GM19438 (cell line): ENCODE data around the gene GALNS.
"Not testable (repeated sequence)": the region's sequence is repeated elsewhere in the genome, so short reads cannot be mapped to it uniquely, and the experiment has no call there.

ENCODE experiments used
- ATAC-seq: cut with Tn5 transposase; IDR thresholded peaks from one replicate; pipeline ENCODE4 v1.9.1; 2021; ENCODE audit warnings: low read depth; ENCODE audit not compliant: unreplicated experiment

GALNS gene

GRCh38 chr16:88775825-88776224 lies 80.9 kb downstream of the GALNS start:
- no peak for ATAC-seq

GRCh38 chr16:88774544-88775393 lies 82.0 kb downstream of the GALNS start:
- no peak for ATAC-seq

GRCh38 chr16:88773812-88774291 lies 82.9 kb downstream of the GALNS start:
- no peak for ATAC-seq

- ATAC-seq, result no peak
These were observed 83.6 kb downstream of the GALNS start for GRCh38 chr16:88772871-88773811.

- not testable (repeated sequence) for ATAC-seq
These were observed 85.0 kb downstream of the GALNS start for GRCh38 chr16:88771781-88772180.

- no peak for ATAC-seq
These were observed 85.4 kb downstream of the GALNS start for GRCh38 chr16:88771294-88771772.

- ATAC-seq, result no peak
These were observed 86.1 kb downstream of the GALNS start for GRCh38 chr16:88770461-88771293.

GRCh38 chr16:88769617-88770460 lies 86.9 kb downstream of the GALNS start:
- ATAC-seq, result no peak

- ATAC-seq, result no peak
These were observed 88.5 kb downstream of the GALNS start for GRCh38 chr16:88768071-88768783.

GRCh38 chr16:88767546-88768070 lies 89.1 kb downstream of the GALNS start:
- no peak for ATAC-seq

- no peak for ATAC-seq
These were observed 89.8 kb downstream of the GALNS start for GRCh38 chr16:88766975-88767374.

GRCh38 chr16:88764913-88765349 lies 91.8 kb downstream of the GALNS start:
- ATAC-seq, result no peak

- ATAC-seq, result no peak
These were observed 92.7 kb downstream of the GALNS start for GRCh38 chr16:88764080-88764479.
